22Rv1 (cell line): ENCODE data around the gene VEGFB.

Experiments
- H3K27ac ChIP-seq: fragments of 450-650 bp; 2 replicates; pipeline ENCODE4 v1.5.1; 2017
- CTCF ChIP-seq: fragments of 450-650 bp; IDR thresholded peaks from 2 replicates; pipeline ENCODE4 v1.5.1; 2017; ENCODE audit warnings: mild to moderate bottlenecking
- ZFX ChIP-seq: fragments of 450-650 bp; IDR thresholded peaks from 2 replicates; pipeline ENCODE4 v1.6.1; 2017; ENCODE audit warnings: antibody characterized with exemption, borderline replicate concordance

The VEGFB gene

GRCh38 chr11:64249038-64249437, 14.7 kb downstream of the VEGFB start:
- TF ChIP-seq CTCF (no peak), ZFX (no peak)
- no peak overlapping the region for H3K27ac ChIP-seq

- no peak overlapping the region for H3K27ac ChIP-seq
- no peak for TF ChIP-seq ZFX
- TF ChIP-seq CTCF: no peak
Measured at GRCh38 chr11:64249563-64250414, 15.4 kb downstream of the VEGFB start.

GRCh38 chr11:64250415-64251015, 16.1 kb downstream of the VEGFB start:
- peak overlapping the region; percentile 82; the same call in 1 of the 2 replicates for H3K27ac ChIP-seq
- TF ChIP-seq ZFX: no peak
- no peak for TF ChIP-seq CTCF

GRCh38 chr11:64251016-64251752, 16.8 kb downstream of the VEGFB start, which contains the start of gene PLCB3:
TSS of gene PLCB3 (plus strand) at chr11:64251530. CDS start at chr11:64251650, 120 bp downstream.
- TF ChIP-seq ZFX (no peak), CTCF (peak; percentile 96)
- H3K27ac ChIP-seq: peak within 1 kb of the TSS; percentile 82

- TF ChIP-seq ZFX (no peak), CTCF (no peak)
- H3K27ac ChIP-seq: peak overlapping the region; percentile 82
Measured at GRCh38 chr11:64251753-64252002, 17.3 kb downstream of the VEGFB start.

- H3K27ac ChIP-seq: peak overlapping the region; percentile 82
- TF ChIP-seq ZFX: no peak
- TF ChIP-seq CTCF: no peak
Measured at GRCh38 chr11:64252003-64252872, 17.9 kb downstream of the VEGFB start.
